K562 (cell line): ENCODE results near the gene CRABP2. TPM values are rescaled to one million over a fixed set of nuclear protein-coding genes. Genes with fewer than 3 reads are reported as not detected.
A peak's percentile ranks its signal among the peaks of the same experiment; 100 is the strongest.

ENCODE experiments used
- CEBPB ChIP-seq: fragments of 450-650 bp; IDR thresholded peaks from 2 replicates; pipeline ENCODE4 v1.6.1; 2016; ENCODE audit warnings: missing genetic modification characterization, missing compliant biosample characterization
- CTCF ChIP-seq, 3 experiments: IDR thresholded peaks in 2 of 3; conservative IDR thresholded peaks in 1 of 3; 2 replicates each; pipeline ENCODE4 v1.5.1; 2011 to 2012; ENCODE audit warnings: low read length in 3 of 3, mild to moderate bottlenecking in 3 of 3, control low read depth in 2 of 3, improper control_type of control experiment in 1 of 3, inconsistent platforms in 1 of 3, low read depth in 1 of 3, mixed read lengths in 1 of 3, moderate library complexity in 1 of 3; ENCODE audit not compliant: insufficient read depth in 2 of 3
- E2F1 ChIP-seq: sonication (generic); formaldehyde crosslinking; IDR thresholded peaks from 2 replicates; pipeline ENCODE4 v1.8.1; 2023; ENCODE audit warnings: mild to moderate bottlenecking, missing genetic modification reagents, moderate library complexity
- ESRRA ChIP-seq: fragments of 450-650 bp; IDR thresholded peaks from 2 replicates; pipeline ENCODE4 v1.6.1; 2014; ENCODE audit warnings: low read depth, mild to moderate bottlenecking, moderate library complexity, borderline replicate concordance
- KLF16 ChIP-seq: IDR thresholded peaks from 2 replicates; pipeline ENCODE4 v1.6.1; 2016; ENCODE audit warnings: antibody characterized with exemption
- MCM2 ChIP-seq: fragments of 450-650 bp; IDR thresholded peaks from 2 replicates; pipeline ENCODE4 v1.6.1; 2017; ENCODE audit warnings: low read depth, mild to moderate bottlenecking
- PTBP1 ChIP-seq: fragments of 200-400 bp; formaldehyde crosslinking; IDR thresholded peaks from 2 replicates; pipeline ENCODE4 v1.6.1; 2017; ENCODE audit warnings: low read depth, low read length
- RBFOX2 ChIP-seq: fragments of 200-400 bp; formaldehyde crosslinking; IDR thresholded peaks from 2 replicates; pipeline ENCODE4 v1.6.1; 2017; ENCODE audit warnings: low read depth, mild to moderate bottlenecking, low read length, moderate library complexity
- SMAD1 ChIP-seq: fragments of 150-350 bp; IDR thresholded peaks from 2 replicates; pipeline ENCODE4 v1.6.1; 2014; ENCODE audit warnings: low read length, low read depth; ENCODE audit not compliant: partially characterized antibody
- SMARCA4 ChIP-seq: fragments of 450-650 bp; IDR thresholded peaks from 2 replicates; pipeline ENCODE4 v1.6.1; 2016
- SMC3 ChIP-seq: conservative IDR thresholded peaks from 2 replicates; pipeline ENCODE4 v1.6.1; 2011; ENCODE audit warnings: low read depth, low read length, improper control_type of control experiment; ENCODE audit not compliant: insufficient read depth
- STAG1 ChIP-seq: sonication (generic); formaldehyde crosslinking; IDR thresholded peaks from 2 replicates; pipeline ENCODE4 v1.5.0; 2020; ENCODE audit warnings: missing genetic modification reagents, borderline replicate concordance
- TCF15 ChIP-seq: fragments of 250-450 bp; sonication (Bioruptor Pico); IDR thresholded peaks from 2 replicates; pipeline ENCODE4 v1.8.0; 2022; ENCODE audit warnings: moderate library complexity, mild to moderate bottlenecking, inconsistent platforms
- ZKSCAN1 ChIP-seq: fragments of 150-350 bp; IDR thresholded peaks from 2 replicates; pipeline ENCODE4 v1.6.1; 2016; ENCODE audit warnings: low read depth, low read length
- ZNF407 ChIP-seq: fragments of 450-650 bp; IDR thresholded peaks from 2 replicates; pipeline ENCODE4 v1.6.1; 2016; ENCODE audit warnings: low read depth
- polyA plus RNA-seq, 8 experiments: library from polyadenylated mRNA; depleted of rRNA in 4 of 8; stranded (reverse) in 5 of 8; unstranded in 3 of 8; fragments of >200 nt; fragmentation: Nextera tagmentation in 2 of 8; fragmentation: Illumina TruSeq in 1 of 8; extraction: Ambion mirVana in 2 of 8; extraction: Trizol in 1 of 8; gene quantifications; 2 replicates each; pipeline versions ENCODE4 v1.2.1 to v1.2.3, GENCODE V29; 2011 to 2014; ENCODE audit warnings: inconsistent platforms in 1 of 8, missing spikeins in 1 of 8
- total RNA-seq, 7 experiments: library from RNA; depleted of rRNA in 6 of 7; stranded (reverse); fragments of >200 nt in 6 of 7; fragmentation: Illumina TruSeq in 2 of 7; extraction: Trizol in 2 of 7; gene quantifications; 2 replicates each; pipeline versions ENCODE4 v1.2.1 to v1.2.3, GENCODE V29; 2011 to 2021; ENCODE audit warnings: low replicate concordance in 1 of 7

The CRABP2 gene
- total and polyA plus RNA-seq, 9 of the 15 experiments (the other 6 are each of a cell fraction or from before 2014, with no cell fraction given) = 0.30 to 2.5 (median 0.82) TPM

- TF ChIP-seq CTCF (IDR thresholded peaks at IDR 0.05 in 2 of 3, conservative IDR thresholded peaks at IDR 0.05 in 1 of 3; ENCODE audit: insufficient read depth in 2 of 3, low read depth in 1 of 3, low read length in 3 of 3) (peak; percentile 94 to 97 (median 95)), PTBP1 (no peak), ESRRA (0 out of 2 replicates have a peak, but pooled peaks have one; percentile 44), SMARCA4 (no peak), TCF15 (no peak), E2F1 (CRISPR knock-in tag) (no peak), ZNF407 (no peak), SMAD1 (peak; percentile 46), RBFOX2 (peak; percentile 46; the same call in 1 of the 2 replicates), ZKSCAN1 (0 out of 2 replicates have a peak, but pooled peaks have one; percentile 40), KLF16 (0 out of 2 replicates have a peak, but pooled peaks have one; percentile 23), SMC3 (peak; percentile 85), STAG1 (CRISPR knock-in tag) (peak; percentile 62; the same call in 1 of the 2 replicates), MCM2 (no peak), CEBPB (tag) (no peak)
These were observed 48.3 kb downstream of the CRABP2 start (continued) for GRCh38 chr1:156656806-156657740.
